Adipocyte (in vitro differentiated cells): ENCODE results near the gene TRIM38.

Experiments used
- DNase-seq: peaks from one replicate; pipeline ENCODE4 v3.0.0-alpha.2; 2015; ENCODE audit warnings: low read depth
- H3K27me3 ChIP-seq: replicated peaks from 2 replicates; pipeline ENCODE4 v1.7.0; 2013; ENCODE audit warnings: mild to moderate bottlenecking, low read length, moderate library complexity; ENCODE audit not compliant: control insufficient read depth, insufficient read depth
- H3K36me3 ChIP-seq: 2 replicates; pipeline ENCODE4 v1.7.0; 2013; ENCODE audit warnings: low read length, mild to moderate bottlenecking, moderate library complexity; ENCODE audit not compliant: control insufficient read depth, insufficient read depth, severe bottlenecking
- H3K4me1 ChIP-seq: 2 replicates; pipeline ENCODE4 v1.7.0; 2013; ENCODE audit warnings: mild to moderate bottlenecking, low read length, moderate library complexity; ENCODE audit not compliant: control insufficient read depth, insufficient read depth
- H3K4me3 ChIP-seq: 2 replicates; pipeline ENCODE4 v1.7.0; 2013; ENCODE audit warnings: mild to moderate bottlenecking, low read length, moderate library complexity
- H3K9ac ChIP-seq: 2 replicates; pipeline ENCODE4 v1.7.0; 2013; ENCODE audit warnings: mild to moderate bottlenecking, low read length, moderate library complexity
- H3K9me3 ChIP-seq: 2 replicates; pipeline ENCODE4 v1.7.0; 2013; ENCODE audit warnings: mild to moderate bottlenecking, low read length, moderate library complexity; ENCODE audit not compliant: control insufficient read depth

Gene TRIM38

GRCh38 chr6:26024651-26025046, 62.0 kb downstream of the TRIM38 start:
- no peak for DNase-seq
- Histone ChIP-seq H3K9me3 (no peaks in the 10 kb centered on the region), H3K27me3 (no peaks in the 10 kb centered on the region), H3K4me3 (peak overlapping the region; percentile 7), H3K9ac (no peak overlapping the region), H3K4me1 (peaks cover 48% of the 10 kb centered on the region), H3K36me3 (no peaks in the 10 kb centered on the region)

GRCh38 chr6:26025047-26025893, 62.7 kb downstream of the TRIM38 start:
- Histone ChIP-seq H3K27me3 (no peaks in the 10 kb centered on the region), H3K36me3 (no peaks in the 10 kb centered on the region), H3K9me3 (no peaks in the 10 kb centered on the region), H3K9ac (peak overlapping the region; percentile 71), H3K4me3 (peak overlapping the region; percentile 88), H3K4me1 (peaks cover 43% of the 10 kb centered on the region)
- DNase-seq, result peak; percentile 68

GRCh38 chr6:26025894-26026832, 63.6 kb downstream of the TRIM38 start:
- H3K9me3 ChIP-seq, result no peaks in the 10 kb centered on the region
- peaks cover 36% of the 10 kb centered on the region for H3K4me1 ChIP-seq
- peak overlapping the region; percentile 88 for H3K4me3 ChIP-seq
- DNase-seq, result peak; percentile 98
- no peaks in the 10 kb centered on the region for H3K36me3 ChIP-seq
- H3K27me3 ChIP-seq, result no peaks in the 10 kb centered on the region
- H3K9ac ChIP-seq, result peak overlapping the region; percentile 71

- H3K9ac ChIP-seq, result peak overlapping the region; percentile 71
- DNase-seq, result peak; percentile 95
- no peaks in the 10 kb centered on the region for H3K36me3 ChIP-seq
- no peaks in the 10 kb centered on the region for H3K27me3 ChIP-seq
- no peaks in the 10 kb centered on the region for H3K9me3 ChIP-seq
- H3K4me1 ChIP-seq, result peaks cover 31% of the 10 kb centered on the region
- H3K4me3 ChIP-seq, result peak overlapping the region; percentile 88
These were observed 64.4 kb downstream of the TRIM38 start for GRCh38 chr6:26026833-26027490.

- Histone ChIP-seq H3K4me1 (peaks cover 31% of the 10 kb centered on the region), H3K9ac (peak overlapping the region; percentile 71), H3K36me3 (no peaks in the 10 kb centered on the region), H3K4me3 (peak overlapping the region; percentile 88), H3K27me3 (no peaks in the 10 kb centered on the region), H3K9me3 (no peaks in the 10 kb centered on the region)
- DNase-seq, result no peak
These were observed 65.0 kb downstream of the TRIM38 start for GRCh38 chr6:26027491-26028211.

- H3K9ac ChIP-seq, result peak overlapping the region; percentile 71
- no peaks in the 10 kb centered on the region for H3K36me3 ChIP-seq
- no peaks in the 10 kb centered on the region for H3K27me3 ChIP-seq
- no peak overlapping the region for H3K4me3 ChIP-seq
- H3K4me1 ChIP-seq, result peaks cover 36% of the 10 kb centered on the region
- DNase-seq, result no peak
- no peaks in the 10 kb centered on the region for H3K9me3 ChIP-seq
These were observed 65.7 kb downstream of the TRIM38 start for GRCh38 chr6:26028212-26028745.

- H3K4me3 ChIP-seq, result no peak overlapping the region
- H3K4me1 ChIP-seq, result peaks cover 37% of the 10 kb centered on the region
- no peak for DNase-seq
- no peak overlapping the region for H3K9ac ChIP-seq
- H3K27me3 ChIP-seq, result no peaks in the 10 kb centered on the region
- no peaks in the 10 kb centered on the region for H3K9me3 ChIP-seq
- no peaks in the 10 kb centered on the region for H3K36me3 ChIP-seq
These were observed 66.4 kb downstream of the TRIM38 start for GRCh38 chr6:26028746-26029569.

GRCh38 chr6:26029570-26029856, 66.9 kb downstream of the TRIM38 start:
- Histone ChIP-seq H3K27me3 (no peaks in the 10 kb centered on the region), H3K4me1 (peaks cover 35% of the 10 kb centered on the region), H3K9me3 (no peaks in the 10 kb centered on the region), H3K36me3 (no peaks in the 10 kb centered on the region), H3K4me3 (no peak overlapping the region), H3K9ac (no peak overlapping the region)
- DNase-seq, result no peak

- no peaks in the 10 kb centered on the region for H3K27me3 ChIP-seq
- H3K9me3 ChIP-seq, result no peaks in the 10 kb centered on the region
- no peaks in the 10 kb centered on the region for H3K36me3 ChIP-seq
- H3K4me3 ChIP-seq, result no peak overlapping the region
- no peak for DNase-seq
- peaks cover 34% of the 10 kb centered on the region for H3K4me1 ChIP-seq
- H3K9ac ChIP-seq, result no peak overlapping the region
These were observed 67.5 kb downstream of the TRIM38 start for GRCh38 chr6:26029857-26030653.
